ENCODE data around the gene RSU1.
A peak's percentile ranks its signal among the peaks of the same experiment; 100 is the strongest.
"Not testable (repeated sequence)": the region's sequence is repeated elsewhere in the genome, so short reads cannot be mapped to it uniquely, and the experiment has no call there.

Gene RSU1

DNA sequence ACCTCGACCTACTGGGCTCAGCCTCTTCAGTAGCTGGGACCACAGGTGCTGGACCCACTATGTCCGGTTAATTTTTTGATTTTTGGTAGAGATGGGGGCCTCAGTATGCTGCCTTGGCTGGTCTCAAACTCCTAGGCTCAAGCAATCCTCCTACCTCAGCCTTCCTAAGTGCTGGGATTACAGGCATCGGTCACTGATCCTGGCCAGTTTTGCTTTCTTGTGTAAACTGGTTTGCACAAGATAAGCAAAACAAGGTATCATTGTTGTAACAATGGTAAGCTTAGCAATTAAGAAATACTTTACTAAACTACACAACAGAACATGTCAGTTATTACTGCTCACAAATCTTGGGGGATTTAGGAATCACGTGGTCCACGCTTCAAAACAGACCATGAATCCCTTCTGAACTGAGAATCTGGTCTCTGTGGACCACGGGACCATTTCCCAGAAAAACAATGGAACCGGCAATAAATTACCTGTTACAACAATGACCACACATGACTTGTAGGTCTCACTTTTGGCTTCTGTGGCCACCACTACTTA, 36.8 kb downstream of the RSU1 start:
- no peak for DNase-seq (ENCODE audit: low read depth)

DNA sequence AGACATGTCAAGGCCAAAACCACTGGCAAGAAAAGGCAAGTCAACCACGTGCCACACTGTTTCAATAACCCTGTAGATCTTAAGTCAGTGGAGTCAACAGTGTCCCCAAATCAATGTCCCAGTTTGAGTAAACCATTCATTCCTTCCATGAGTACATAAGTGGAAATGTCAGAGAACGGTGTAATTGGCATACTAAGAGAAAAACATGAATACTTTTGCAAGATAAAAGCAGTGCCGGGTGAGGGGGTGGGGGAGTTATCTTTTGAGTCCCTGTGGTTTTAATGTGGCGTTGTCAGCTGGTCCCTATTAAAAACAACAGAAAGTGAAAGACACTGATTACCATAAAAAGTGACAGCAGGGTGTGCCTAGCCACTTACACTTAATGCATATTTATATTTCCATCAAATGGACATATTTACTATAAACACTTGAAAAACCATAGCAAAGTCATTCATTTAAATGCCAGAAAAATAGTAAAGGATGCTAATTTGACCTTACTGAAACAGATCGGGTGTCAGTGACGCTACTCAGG, 37.8 kb downstream of the RSU1 start:
- no peak for DNase-seq (ENCODE audit: low read depth)

DNA sequence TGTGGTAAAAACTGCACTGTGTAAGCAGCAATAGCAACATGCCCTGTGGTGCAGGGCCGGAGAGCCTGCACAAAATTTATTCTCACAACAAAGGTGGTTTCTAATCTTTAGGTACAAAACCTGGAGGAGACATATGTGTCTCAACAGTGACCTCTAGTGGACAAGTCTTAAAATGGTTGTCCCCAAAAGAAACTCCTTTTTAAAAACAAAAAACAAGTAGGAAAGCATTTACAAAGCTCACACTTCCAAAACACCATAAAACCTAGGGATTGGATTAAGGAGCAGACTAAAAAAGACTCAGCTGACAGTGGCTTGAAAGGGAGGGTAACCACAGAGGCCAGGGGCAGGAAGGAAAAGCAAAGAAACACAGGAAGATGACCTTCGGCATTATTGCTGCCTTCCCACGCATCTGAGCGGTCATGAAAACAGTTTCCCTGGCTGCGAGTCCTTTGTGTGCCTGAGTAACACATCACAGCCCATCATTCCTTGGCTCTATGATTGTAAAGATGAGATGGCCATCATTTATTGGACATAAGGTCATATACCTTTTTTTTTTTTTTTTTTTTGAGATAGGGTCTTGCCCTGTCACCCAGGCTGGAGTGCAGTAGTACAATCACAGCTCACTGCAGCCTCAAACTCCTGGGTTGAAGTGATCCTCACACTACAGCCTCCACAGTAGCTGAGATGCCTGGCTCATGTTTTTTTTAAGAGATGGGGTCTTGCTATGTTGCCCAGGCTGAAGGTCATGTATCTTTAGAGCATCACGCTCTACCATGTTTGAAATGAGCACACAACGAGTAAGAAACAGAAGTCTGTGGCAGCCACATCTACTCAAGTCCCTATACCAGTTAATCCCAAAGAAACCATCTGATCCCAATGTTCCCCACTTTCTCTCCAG, 39.5 kb downstream of the RSU1 start:
- peak; percentile 13 for DNase-seq (ENCODE audit: low read depth)

DNA sequence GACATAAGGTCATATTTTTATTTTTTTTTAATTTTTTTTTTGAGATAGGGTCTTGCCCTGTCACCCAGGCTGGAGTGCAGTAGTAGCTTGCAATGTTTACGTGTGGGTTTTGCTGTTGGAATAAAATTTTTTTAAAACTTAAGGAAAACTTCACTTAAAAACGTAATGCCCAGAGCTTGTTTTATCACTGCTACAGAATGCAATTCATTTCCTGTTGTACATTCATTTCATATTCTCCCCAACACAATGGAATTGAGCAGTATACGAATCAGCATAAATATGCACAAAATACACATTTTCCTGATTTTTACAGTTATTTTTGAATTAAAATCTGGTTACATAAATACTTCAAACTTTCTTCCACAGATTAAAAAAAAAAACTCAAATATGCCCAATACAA, 40.3 kb downstream of the RSU1 start:
- no peak for DNase-seq (ENCODE audit: low read depth)

DNA sequence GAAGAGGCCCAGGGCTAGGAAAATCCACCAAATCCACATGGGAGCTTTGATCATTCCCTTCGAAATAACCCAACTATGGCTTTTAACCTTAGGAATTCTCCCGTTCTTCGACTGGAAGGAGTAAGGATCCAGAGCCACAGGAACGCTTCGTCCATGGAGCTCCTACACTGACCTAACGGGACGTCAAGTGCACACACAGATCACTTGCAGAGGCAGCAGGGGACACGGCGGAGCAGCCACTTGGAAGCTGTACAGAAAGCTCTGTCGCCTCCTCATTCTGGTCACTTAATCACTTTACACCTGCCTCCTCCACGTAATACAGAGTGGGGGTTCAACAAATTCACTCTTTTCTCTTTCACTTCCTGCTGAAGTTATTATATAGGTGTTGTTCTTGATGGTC, 43.9 kb downstream of the RSU1 start:
- DNase-seq (ENCODE audit: low read depth) = no peak

DNA sequence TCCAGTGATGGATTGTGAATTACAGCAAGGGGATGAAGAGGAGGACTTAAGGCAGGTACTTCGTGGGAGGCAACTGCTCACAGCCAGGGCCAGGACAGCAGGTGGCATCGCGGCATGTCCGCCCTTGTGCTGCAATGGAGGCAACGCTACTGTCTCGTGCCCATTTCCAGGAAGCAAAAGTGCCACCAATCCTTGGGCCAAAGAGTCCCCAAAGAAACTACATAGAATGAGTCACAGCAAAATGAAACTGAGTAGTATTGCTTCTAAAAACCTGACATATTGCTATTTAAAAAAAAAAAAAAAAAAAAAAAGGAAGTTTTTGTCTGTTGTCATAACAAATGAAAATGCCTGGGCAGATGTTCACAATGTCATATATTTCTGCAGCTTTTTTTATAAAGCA, 46.6 kb downstream of the RSU1 start:
- no peak for DNase-seq (ENCODE audit: low read depth)

DNA sequence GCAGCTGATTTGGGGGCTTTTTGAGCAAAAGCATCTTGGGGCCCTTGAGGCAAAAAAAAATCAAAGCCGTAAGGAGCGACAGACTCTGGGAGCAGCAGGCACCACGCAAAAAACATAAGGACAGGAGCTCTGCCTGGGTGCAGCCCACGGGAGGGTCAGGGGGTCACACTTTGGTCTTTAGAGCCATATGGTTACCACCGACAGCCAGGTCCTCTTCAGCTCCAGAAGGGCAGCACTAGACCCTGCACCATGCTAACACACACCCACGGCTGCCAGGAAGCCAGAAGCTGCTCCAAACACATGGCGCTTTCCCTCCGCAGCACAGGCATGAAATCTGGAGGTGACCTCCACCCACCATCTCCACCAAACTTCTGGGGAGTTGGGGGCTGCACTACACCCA, 47.1 kb downstream of the RSU1 start:
- DNase-seq (ENCODE audit: low read depth) = no peak

DNA sequence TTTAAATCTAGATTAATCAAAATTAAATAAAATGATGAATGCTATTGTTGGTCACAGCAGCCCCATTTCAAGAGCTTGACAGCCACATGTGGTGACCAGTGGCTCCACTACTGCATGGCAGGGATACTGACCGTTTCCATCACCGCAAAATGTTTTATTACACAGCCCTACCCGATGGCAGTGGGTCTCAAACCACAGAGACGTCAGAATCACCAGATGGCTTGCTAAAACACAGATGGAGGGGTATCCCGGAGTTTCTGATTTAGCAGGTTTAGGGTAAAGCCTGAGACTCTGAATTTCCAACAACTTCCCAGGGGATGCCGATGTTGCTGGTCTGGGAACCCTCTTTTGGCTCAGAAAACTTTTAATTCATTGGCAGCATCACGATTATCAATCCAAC, 47.9 kb downstream of the RSU1 start:
- DNase-seq (ENCODE audit: low read depth) = no peak

DNA sequence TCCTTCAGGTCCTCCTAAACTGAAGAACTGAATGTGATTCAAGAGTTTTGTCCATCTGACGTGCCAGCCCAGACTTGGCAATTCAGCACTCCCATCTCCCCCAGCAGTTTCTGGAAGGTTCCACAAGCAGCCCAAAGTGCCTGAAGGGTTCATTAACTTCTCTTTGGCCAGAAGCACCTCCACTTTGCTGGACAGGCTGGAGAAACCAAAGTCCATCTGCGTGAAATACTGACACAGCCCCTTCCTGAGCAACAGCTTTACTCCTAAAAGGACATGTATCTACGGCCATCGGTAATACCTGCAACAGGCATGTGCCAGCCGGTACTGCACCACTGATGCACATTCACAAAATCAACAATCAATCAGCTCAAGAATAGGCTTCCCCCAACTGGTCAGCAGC, 48.5 kb downstream of the RSU1 start:
- DNase-seq (ENCODE audit: low read depth) = no peak

DNA sequence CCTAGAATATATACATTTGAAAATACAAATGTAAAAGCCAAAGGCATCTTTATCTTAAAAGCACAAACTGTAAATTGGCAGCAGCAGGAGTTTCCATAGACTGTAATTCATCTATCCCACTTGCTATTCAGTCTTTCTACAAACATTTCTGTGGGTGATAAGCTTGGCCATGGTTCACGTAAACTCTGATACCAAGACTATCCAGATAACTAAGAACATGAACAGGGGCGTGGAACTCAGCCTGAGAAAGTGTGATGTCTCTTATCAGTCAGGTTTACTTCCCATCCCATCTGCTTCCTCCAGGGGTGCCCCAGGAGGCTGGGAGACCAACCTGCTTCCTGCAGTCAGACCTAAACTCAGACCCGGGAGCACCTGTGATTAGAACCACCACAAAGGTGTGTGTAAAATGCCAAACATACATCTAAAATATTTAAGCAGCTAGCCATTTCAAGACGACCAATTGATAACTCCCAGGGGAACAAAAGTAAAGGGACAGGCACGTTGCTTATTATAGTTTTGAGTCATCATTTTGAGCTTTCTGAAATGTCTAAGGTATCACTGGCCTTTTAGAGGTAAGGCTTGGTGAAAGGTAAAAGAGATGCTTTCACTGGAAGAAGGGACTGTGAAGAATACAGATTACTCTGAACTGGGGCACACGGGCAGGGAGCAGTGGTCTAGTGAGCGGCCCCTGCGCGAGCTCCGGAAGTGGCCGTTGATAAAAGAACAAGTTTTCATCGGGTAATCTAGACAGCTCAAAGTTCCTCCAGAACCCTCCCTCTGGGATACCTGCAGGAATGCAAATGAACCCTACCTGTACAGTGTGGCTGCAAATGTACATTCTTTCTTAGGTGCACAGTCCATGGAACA, 51.5 kb downstream of the RSU1 start:
- no peak for DNase-seq (ENCODE audit: low read depth)

DNA sequence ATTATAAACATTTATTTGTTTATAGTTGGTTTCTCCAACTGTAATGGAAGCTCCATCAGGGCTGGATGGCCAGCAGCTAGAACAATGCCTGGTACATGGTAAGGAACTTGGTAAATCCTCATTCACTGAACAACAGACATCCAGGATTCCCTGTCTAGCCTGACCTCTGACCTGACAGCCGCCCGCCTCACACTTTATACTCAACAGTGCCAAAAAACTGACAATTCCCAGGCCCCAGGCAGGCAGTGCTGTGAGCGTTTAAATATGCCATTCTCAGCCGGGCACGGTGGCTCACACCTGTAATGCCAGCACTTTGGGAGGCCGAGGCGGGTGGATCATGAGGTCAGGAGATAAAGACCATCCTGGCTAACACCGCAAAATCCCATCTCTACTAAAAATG, 55.9 kb downstream of the RSU1 start:
- DNase-seq (ENCODE audit: low read depth) = no peak

DNA sequence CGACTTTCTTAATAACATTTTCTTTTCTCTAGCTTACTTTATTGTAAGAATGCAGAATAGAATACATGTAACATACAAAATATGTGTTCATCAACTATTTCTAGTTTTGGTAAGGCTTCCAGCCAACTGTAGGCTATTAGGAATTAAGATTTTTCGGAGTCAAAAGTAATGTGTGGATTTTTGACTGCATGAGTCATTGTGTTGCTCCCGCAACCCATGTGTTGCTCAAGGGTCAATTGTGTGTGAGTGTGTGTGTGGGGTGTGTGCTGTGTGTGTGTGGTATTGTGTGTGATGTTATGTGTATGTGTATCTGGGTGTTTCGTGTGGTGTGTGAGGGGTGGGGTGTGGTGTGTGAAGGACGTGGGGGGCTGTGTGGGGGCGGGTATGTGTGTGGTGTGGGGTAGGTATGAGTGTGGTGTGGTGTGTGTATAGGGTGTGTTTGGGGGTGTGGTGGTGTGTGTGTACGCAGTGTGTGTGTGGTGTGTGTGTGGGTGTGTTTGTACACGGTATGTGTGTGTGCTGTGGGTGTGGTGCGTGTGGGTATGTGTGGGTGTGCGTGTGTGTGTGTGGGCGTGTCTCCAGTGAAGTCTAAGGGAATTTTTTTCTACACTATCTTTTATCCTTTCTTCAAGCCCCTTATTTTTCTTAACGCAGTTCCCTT, 60.5 kb downstream of the RSU1 start:
- no peak for DNase-seq (ENCODE audit: low read depth)

DNA sequence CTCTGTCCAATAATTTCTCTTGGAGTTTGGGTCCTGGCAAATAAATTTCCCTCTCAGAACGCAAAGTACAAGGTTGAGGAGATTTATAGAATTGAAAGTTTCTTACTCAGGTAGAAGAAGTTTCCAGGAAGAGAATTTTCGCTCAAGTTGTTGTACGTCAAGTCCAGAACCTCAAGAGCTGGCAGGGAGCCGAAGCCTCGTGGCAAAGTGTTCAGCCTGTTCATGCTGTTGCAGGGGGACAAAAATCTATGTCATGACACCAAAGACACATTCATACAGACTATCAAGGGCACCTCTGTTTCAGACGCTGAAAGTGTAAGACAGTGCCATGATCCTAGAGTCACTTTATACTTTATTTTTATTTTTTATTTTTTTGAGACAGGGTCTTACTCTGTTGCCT, 62.5 kb downstream of the RSU1 start:
- no peak for DNase-seq (ENCODE audit: low read depth)

DNA sequence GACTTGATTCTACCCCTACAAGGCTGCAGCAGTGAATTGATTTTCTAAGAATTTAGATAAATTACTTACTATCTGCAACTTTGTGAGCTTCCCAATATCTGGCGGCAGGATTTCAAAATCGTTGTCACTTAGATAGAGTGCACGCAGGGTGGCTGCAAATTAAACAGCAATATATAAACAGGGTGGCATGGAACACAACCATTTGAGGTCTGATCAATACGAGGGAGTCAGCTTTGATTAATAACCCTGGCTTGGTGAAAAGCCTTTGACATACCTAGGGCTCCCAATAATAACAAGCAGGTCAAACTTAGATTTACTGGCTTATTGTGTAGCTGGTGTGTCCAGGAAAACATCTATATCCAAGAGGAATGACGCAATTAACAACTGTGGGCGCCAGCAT, 64.4 kb downstream of the RSU1 start:
- DNase-seq (ENCODE audit: low read depth) = not testable (repeated sequence)

DNA sequence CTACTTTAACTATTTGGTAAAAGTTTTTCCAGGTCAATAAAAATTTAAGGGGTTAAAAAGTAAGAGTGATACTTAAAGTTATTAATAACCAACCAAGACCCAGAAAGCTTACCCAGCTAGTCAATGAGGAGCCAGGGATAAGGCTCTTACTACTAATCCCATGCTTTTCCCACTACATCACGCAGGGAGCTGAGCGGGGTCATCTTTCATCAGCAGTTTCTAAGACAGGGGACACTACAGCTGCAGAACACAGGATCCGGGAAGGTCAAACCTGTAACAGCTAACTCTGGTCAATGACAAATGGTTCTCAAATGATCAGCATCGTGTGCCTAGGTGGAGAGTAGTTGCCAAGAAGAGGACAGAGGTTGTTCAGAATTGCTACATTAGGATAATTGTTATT, 65.1 kb downstream of the RSU1 start:
- no peak for DNase-seq (ENCODE audit: low read depth)

DNA sequence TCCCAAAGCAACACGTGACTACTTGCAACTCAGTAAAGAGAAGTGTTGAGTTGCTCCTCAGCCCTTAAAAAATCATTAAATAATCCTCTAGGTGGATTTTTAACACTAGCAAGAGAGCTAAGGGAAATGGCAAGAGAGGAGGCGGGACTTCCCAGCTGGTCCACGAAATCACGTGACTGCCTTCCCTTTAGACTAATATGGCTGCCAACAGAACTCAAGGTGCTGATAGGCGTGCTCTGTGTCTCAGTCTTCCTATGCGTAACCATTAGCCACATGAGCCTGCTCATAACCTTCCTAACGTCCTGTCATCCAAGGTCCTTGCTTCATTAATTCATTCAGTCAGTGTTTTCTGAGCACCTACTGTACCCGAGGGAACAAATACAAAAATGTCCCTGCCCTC, 66.0 kb downstream of the RSU1 start:
- DNase-seq (ENCODE audit: low read depth) = no peak

DNA sequence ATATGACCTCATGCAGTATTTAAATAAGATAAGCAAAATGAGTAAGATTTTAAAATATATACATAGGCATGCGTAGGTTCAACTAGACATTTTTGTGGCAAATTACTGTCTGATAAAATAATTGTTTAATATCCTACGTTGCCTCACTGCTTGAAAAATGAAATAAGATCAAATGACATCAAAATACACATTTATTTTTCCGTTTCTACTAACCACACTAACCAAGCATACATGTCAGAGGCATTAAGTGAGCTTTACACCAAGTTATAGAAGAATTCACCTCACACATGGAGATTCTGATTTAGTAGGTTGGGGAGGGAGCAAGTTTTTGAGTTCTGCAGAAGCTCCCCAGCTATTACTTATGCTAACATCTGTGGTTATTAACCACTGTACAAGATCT, 66.8 kb downstream of the RSU1 start:
- DNase-seq (ENCODE audit: low read depth) = no peak

DNA sequence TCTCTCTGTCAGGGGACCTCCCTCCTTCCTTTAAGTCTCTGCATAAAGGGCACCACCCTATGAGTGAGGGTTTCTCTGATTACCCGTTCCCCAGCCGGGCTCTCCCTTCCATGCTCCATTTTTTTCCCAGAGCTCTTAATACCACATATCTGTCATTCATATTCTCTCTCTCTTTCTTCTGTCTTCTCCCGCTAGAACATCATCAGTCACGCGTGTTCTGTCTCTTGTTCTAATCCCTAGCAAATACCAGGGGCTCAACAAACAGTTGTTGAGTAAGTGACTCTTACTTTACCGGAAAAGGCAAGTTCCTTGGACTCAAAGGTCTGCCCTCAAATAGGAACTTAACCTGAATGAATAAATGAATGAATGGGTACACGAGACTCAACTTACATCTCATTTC, 68.5 kb downstream of the RSU1 start:
- no peak for DNase-seq (ENCODE audit: low read depth)

DNA sequence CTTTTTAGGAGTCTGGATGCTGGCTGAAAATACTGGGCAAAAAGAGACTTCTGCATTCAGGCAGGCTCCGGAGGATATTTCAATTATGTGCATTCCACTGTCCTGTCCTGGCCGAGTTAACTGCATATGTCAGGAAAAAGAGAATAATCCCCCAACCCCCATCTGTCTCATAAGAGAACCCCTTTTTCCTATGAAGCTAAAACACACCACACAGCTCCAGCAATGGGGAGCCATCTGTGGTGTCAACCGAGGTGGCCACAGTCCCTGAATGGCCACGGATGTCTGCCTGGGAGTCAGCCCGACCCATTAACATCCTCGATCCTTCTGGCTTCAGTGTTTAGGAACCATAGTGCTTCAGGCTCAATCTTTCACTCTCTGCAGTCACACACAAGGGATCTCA, 70.4 kb downstream of the RSU1 start:
- DNase-seq (ENCODE audit: low read depth) = no peak

DNA sequence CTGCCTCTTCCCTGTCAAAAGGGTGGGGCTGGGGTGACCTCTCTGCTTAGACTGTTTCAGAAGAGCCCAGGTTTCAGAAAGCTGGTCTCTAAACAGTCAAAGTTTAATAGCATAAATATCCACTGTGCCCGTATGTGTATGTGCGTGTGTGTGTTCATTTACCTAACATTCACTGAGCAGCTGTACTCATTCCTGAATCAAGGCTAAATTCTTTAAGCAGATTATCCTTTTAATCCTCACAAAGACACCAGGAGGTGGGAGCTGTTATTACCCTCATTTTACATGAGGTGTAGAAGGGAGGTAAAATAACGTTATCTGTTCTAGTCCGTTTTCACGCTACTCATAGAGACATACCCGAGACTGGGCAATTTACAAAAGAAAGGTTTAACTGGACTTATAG, 72.2 kb downstream of the RSU1 start:
- no peak for DNase-seq (ENCODE audit: low read depth)

DNA sequence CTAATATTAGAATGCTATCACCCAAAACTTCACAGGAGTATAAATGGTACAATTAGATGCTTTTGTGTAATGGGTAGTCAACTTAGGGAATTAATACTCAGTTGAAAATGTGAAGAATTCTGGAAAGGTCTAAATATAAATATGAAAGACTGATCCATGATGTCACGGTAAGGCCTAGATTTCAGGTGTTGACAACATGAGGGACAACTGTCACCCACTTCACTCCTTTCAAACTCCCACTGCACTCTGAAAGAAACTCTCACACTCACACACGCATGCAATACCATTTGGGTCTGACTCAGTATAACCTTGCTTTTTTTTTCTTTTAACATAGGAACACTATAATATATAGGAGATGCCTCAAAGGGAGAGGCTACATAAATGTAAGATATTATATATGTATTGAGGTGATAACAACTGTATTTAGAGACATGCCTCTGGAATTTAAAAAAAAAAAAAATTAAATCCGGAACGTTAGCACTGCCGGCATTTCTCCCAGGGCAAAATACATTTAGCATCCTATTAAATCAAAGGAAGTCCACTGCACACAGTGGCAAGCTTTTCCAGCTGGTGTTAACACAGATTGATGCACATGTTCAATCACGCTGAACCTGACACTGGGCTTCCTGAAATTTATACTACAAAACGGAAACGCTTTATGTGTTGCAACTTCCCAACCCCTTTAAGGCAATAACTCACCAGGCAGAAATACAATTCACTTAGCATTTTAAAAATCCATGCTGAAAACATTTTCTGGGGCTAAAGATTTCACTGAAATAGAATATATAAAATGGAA, 74.9 kb downstream of the RSU1 start:
- DNase-seq (ENCODE audit: low read depth) = no peak

Data from HS-5 (cell line).